ENCODE results near the gene FXYD4.
"Not testable (repeated sequence)": the region's sequence is repeated elsewhere in the genome, so short reads cannot be mapped to it uniquely, and the experiment has no call there.

FXYD4 gene, protein sequence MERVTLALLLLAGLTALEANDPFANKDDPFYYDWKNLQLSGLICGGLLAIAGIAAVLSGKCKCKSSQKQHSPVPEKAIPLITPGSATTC

DNA sequence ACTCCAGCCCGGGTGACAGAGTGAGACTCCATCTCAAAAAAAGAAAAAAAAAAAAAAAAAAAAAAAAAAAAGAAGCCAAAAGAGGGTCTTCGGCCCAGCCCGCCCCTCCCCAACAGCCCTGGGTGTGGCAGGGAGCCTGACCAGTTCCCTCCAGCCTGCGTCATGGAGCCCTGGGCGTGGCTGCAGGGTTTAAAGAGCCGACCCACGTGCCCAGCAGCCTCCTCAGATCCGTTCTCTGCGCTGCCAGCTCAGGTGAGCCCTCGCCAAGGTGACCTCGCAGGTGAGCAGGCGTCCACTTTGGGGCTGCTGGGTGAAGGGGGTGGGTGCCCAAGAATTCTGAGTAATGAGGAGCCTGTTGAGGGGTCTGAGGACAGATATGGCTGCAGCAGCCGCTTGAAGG lies at the start of gene FXYD4:
TSS of gene FXYD4 (plus strand) at position 219 of the 400 bp plus-strand sequence. CDS start 2,111 bp downstream, outside the sequence.
- no peak for DNase-seq

GRCh38 chr10:43322331-43322730 lies 49.1 kb upstream of the FXYD4 start:
- no peak for DNase-seq

GRCh38 chr10:43322769-43323168 lies 48.7 kb upstream of the FXYD4 start:
- DNase-seq: peak; percentile 48 to 71 (median 63)

DNA sequence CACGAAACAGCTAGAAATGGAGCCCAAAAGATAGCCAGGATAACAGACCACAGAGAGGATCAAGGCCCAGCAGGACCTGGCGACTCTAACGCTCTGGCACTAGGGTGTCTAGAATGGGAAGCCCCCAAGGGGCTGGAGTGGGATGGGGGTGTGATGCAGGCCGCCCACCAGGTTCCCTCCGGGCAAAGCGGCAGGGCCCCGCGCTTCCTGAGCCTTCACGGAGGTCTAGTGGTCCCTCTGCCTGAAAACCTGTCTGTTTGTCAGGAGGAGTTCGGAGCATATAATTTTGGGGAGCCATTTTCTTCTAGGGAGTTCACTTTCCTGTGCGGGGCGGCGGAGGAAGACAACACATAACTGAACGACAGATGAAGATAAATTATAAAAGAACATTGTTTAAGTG lies 48.2 kb upstream of the FXYD4 start:
- DNase-seq: no peak

DNA sequence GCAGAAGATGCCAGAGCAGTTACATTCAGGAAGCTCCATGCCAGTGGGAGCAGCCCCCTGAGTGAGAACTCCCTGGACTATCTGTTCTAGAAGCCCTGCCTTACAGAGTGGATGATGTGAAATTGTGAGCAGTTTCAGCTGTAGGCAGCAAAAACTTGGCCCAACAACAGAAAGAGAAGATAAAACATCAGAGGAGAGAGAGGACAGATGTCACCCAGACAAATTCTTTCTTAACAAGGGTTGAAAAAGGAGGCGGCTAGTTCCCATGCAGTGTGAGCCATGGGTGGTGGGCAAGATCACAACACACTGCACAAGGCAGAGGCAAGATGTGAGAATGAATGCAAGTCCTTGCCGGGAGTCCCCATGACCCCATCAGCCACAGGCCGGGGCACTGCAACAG lies 46.6 kb upstream of the FXYD4 start:
- no peak for DNase-seq

DNA sequence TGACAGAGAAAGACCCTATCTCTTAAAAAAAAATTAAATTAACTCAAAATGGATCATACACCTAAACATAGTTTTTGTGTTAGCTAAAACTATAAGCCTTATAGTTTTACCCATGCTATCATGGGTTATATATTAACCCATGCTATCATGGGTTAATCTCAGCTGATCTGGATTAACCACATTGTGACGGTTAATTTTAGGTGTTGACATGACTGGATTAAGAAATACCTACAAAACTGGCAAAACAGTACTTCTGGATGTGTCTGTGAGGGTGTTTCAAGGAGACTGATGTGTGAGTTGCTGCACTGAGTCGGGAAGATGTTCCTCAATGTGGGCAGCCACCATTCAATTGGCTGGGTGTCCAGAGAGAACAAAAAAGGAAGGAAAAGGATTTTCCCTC lies 44.3 kb upstream of the FXYD4 start:
- no peak for DNase-seq

DNA sequence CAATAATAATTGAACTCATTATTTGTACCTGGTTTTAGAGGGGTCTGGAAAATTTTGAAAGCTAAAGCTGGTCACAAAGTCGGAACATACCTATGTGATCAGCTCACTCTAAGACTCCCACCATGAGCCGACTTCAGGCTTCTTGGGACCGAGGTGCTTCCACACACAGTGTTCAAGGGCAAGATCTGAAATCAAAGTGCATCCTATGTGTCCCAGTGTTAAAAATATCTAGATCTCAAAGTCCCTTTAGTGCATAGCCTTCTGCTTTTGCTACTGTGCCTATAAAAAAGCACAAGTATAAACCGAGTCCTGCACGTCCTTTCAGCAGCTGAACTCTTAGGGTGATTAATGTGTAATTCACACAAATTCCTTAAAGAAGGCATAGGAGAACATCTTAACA lies 43.5 kb upstream of the FXYD4 start:
- DNase-seq: no peak

- not testable (repeated sequence) for DNase-seq
Observed at GRCh38 chr10:43328810-43329209, 42.6 kb upstream of the FXYD4 start.

- not testable (repeated sequence) for DNase-seq
Observed at GRCh38 chr10:43329246-43329885, 42.1 kb upstream of the FXYD4 start.

GRCh38 chr10:43330049-43330823 lies 41.2 kb upstream of the FXYD4 start:
- not testable (repeated sequence) for DNase-seq

DNA sequence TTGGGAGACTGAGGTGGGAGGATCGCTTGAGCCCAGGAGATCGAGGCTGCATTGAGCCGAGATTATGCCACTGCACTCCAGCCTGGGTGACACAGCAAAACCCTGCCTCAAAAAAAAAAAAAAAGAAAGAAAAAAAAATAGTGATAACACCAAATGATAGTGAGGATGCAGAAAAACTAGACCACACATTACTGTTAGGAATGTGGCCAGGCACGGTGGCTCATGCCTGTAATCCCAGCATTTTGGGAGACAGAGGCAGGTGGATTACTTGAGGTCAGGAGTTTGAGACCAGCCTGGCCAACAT lies 40.7 kb upstream of the FXYD4 start:
- DNase-seq: not testable (repeated sequence)

GRCh38 chr10:43333653-43334052 lies 37.8 kb upstream of the FXYD4 start:
- DNase-seq: no peak

GRCh38 chr10:43336061-43336460 lies 35.4 kb upstream of the FXYD4 start:
- no peak for DNase-seq

GRCh38 chr10:43336641-43337318 lies 34.7 kb upstream of the FXYD4 start:
- no peak for DNase-seq

- not testable (repeated sequence) for DNase-seq
Observed at GRCh38 chr10:43337536-43337935, 33.9 kb upstream of the FXYD4 start.

DNA sequence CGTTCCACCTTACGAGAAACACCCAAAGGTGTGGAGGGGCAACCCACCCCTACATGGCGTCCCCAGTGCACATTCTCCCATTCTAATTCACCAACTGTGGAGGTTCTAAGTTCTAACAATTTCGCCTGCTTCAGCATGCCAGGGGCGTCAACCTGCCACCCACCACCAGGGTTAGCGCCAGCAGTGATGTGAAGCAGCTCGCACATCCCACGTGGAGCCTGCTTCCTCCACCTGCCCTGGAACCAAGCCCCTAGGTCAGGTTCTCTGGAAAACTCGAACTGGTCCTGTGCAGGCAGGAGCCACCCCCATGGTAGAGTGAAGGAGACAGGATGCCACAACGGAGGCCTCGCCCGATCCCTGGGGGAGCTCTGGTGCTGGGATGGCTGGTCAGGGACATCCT lies 33.3 kb upstream of the FXYD4 start:
- DNase-seq: no peak

DNA sequence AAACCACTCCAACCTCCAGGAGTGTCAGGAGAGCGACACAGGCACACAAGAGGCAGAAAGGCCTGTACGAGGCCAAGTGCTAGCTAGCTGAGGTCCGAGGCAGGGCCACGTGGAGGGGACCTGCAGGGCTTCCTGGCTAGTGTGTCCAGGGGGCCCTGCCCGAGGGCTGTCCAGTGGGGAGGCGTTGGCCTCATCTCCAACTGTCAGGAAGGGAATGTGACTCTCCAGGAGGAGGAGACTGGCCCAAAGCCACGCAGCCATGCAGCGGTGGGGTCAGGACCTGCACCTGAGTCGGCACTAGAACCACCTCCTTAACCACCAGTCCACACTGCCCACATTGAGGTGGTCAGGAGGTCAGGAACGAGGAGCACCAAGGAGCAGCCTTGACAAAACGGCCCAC lies 32.3 kb upstream of the FXYD4 start:
- no peak for DNase-seq

- DNase-seq: no peak
Observed at GRCh38 chr10:43340101-43340500, 31.3 kb upstream of the FXYD4 start.

DNA sequence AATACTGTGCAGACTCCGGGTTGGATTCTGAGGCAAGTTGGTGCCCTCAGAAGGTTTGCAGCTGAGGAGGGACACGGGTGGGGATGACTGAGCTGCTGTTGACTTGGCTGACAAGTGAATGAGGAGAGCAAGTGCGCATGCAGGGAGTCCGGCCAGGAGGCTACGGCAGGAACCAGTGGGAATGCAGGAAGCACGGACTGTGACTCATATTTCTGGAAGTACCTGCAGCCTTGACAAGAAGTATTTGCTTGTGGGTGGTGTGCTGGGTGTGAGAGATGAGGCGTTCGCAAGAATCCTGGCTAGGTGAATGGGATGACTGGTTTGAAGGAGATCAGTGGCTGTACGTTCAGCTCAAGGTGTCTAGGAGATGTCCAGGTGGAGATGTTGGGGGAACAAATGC lies 30.8 kb upstream of the FXYD4 start:
- DNase-seq: no peak

DNA sequence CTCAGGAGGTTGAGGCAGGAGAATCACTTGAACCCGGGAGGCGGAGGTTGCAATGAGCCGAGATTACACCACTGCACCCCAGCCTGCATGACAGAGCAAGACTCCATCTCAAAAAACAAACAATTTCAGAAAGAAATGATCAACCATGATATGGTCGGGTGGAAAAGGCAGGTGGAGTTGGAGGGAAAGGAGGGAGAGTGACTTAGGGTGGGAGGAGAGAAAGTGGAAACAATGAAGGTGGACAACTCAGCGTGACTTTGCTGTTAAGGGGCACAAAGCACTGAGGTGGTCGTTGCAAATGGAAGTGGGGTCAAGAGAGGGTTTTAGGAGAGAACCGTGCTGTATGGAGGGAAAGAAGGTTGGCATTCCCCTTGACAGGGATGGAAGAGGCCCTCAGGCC lies 30.0 kb upstream of the FXYD4 start:
- no peak for DNase-seq

GRCh38 chr10:43342279-43343125 lies 28.9 kb upstream of the FXYD4 start:
- no peak for DNase-seq

- DNase-seq: no peak
Observed at GRCh38 chr10:43343126-43343525, 28.3 kb upstream of the FXYD4 start.

DNA sequence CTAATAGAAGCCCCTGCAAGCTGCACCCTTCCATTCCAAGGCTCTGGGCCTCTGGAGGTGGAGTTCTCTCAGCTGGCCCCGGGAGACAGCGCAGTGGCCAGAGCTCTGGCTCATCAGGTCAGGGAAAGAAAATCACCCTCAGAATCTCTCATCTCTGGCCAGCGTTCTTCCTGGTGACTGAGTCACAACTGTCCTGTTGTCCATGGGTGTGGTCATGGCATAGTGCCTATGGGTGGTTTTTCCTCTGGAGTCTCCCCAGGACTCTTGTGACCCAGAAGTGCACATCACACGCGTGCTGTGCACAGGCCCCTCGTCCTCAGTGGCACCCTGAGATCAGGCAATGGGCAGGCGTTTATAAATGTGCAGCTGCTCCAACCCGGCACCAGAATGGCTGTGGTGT lies 27.4 kb upstream of the FXYD4 start:
- no peak for DNase-seq

All from activated CD4-positive, CD25-positive, alpha-beta regulatory T cell (primary cell).